HG03159 (cell line): ENCODE measurements around the gene FOXP4.
"Not testable (repeated sequence)": the region's sequence is repeated elsewhere in the genome, so short reads cannot be mapped to it uniquely, and the experiment has no call there.

Experiments
- ATAC-seq: cut with Tn5 transposase; IDR thresholded peaks from one replicate; pipeline ENCODE4 v1.9.1; 2021; ENCODE audit warnings: mild to moderate bottlenecking, moderate library complexity; ENCODE audit not compliant: unreplicated experiment

The FOXP4 gene

GRCh38 chr6:41597246-41598000 is 51.2 kb downstream of the FOXP4 start:
- ATAC-seq: no peak

GRCh38 chr6:41598670-41599014 is 52.5 kb downstream of the FOXP4 start:
- no peak for ATAC-seq

GRCh38 chr6:41599015-41599851 is 53.1 kb downstream of the FOXP4 start:
- ATAC-seq: no peak

- ATAC-seq: no peak
Observed at GRCh38 chr6:41599852-41600445, 53.8 kb downstream of the FOXP4 start.

GRCh38 chr6:41600499-41601247 is 54.5 kb downstream of the FOXP4 start:
- ATAC-seq: no peak

- no peak for ATAC-seq
Observed at GRCh38 chr6:41601248-41601549, 55.0 kb downstream of the FOXP4 start.

- ATAC-seq: no peak
Observed at GRCh38 chr6:41602422-41602743, 56.2 kb downstream of the FOXP4 start.

- no peak for ATAC-seq
Observed at GRCh38 chr6:41602864-41603608, 56.9 kb downstream of the FOXP4 start.

GRCh38 chr6:41604006-41604405 is 57.8 kb downstream of the FOXP4 start:
- no peak for ATAC-seq

- ATAC-seq: no peak
Observed at GRCh38 chr6:41605649-41606048, 59.5 kb downstream of the FOXP4 start.

GRCh38 chr6:41607036-41607435 is 60.9 kb downstream of the FOXP4 start:
- no peak for ATAC-seq

GRCh38 chr6:41607736-41608135 is 61.6 kb downstream of the FOXP4 start:
- ATAC-seq: no peak

GRCh38 chr6:41608443-41609151 is 62.4 kb downstream of the FOXP4 start:
- no peak for ATAC-seq

- no peak for ATAC-seq
Observed at GRCh38 chr6:41614715-41615114, 68.5 kb downstream of the FOXP4 start.

GRCh38 chr6:41615311-41615710 is 69.1 kb downstream of the FOXP4 start:
- no peak for ATAC-seq

- ATAC-seq: no peak
Observed at GRCh38 chr6:41618598-41618997, 72.4 kb downstream of the FOXP4 start.

- ATAC-seq: not testable (repeated sequence)
Observed at GRCh38 chr6:41619193-41619592, 73.0 kb downstream of the FOXP4 start.

GRCh38 chr6:41621367-41621766 is 75.2 kb downstream of the FOXP4 start:
- no peak for ATAC-seq

- no peak for ATAC-seq
Observed at GRCh38 chr6:41621802-41622201, 75.6 kb downstream of the FOXP4 start.
